ENCODE results near the gene GNAI3.

The GNAI3 gene

DNA sequence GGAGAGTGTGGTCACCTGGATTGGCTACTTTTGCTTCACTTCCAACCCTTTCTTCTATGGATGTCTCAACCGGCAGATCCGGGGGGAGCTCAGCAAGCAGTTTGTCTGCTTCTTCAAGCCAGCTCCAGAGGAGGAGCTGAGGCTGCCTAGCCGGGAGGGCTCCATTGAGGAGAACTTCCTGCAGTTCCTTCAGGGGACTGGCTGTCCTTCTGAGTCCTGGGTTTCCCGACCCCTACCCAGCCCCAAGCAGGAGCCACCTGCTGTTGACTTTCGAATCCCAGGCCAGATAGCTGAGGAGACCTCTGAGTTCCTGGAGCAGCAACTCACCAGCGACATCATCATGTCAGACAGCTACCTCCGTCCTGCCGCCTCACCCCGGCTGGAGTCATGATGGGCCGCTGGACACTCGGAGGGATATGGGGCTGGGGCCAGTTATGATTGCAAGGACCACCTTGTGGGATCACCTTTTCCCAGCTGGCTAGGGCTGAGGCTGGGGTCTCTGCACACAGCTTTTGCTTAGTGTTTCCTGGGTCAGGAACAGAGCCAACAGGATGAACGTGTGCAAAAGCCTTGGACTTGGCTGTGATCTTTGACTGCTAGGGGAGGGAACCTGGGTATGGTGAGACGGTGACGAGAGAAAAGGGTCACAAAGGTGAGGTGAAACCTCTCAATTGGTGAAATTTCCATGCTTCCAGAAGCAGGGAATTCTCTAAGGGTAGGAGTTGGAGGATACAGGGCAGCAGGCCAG lies 4.3 kb upstream of the GNAI3 start:
- DNase-seq = no peak
- Mint-ChIP-seq H3K4me3 (no peak overlapping the region), H3K4me1 (peaks cover 17% of the 10 kb centered on the region), H3K27ac (no peak overlapping the region), H3K27me3 (peaks cover 34% of the 10 kb centered on the region), H3K36me3 (peaks cover 7% of the 10 kb centered on the region), H3K9me3 (no peaks in the 10 kb centered on the region)
- CTCF ChIA-PET = interaction anchor here (0.6 to 8.2 kb wide), 5 partner anchors 12 to 230 kb away, joined by 4 to 145 read pairs (median 103); no protein-coding TSS in a partner anchor

GRCh38 chr1:109546311-109547109 lies 1.9 kb upstream of the GNAI3 start:
- H3K27me3 Mint-ChIP-seq = peaks cover 13% of the 10 kb centered on the region
- peak; percentile 95 for DNase-seq
- peaks cover 9% of the 10 kb centered on the region for H3K36me3 Mint-ChIP-seq
- CTCF ChIA-PET = interaction anchor here (0.6 to 8.2 kb wide), 23 partner anchors 10 to 437 kb away, joined by 3 to 145 read pairs (median 5); partner anchors contain the start of genes AHCYL1 and CYB561D1
- peak overlapping the region; percentile 87 for H3K4me3 Mint-ChIP-seq
- peaks cover 38% of the 10 kb centered on the region for H3K4me1 Mint-ChIP-seq
- H3K27ac Mint-ChIP-seq = peak overlapping the region; percentile 98
- H3K9me3 Mint-ChIP-seq = no peaks in the 10 kb centered on the region

DNA sequence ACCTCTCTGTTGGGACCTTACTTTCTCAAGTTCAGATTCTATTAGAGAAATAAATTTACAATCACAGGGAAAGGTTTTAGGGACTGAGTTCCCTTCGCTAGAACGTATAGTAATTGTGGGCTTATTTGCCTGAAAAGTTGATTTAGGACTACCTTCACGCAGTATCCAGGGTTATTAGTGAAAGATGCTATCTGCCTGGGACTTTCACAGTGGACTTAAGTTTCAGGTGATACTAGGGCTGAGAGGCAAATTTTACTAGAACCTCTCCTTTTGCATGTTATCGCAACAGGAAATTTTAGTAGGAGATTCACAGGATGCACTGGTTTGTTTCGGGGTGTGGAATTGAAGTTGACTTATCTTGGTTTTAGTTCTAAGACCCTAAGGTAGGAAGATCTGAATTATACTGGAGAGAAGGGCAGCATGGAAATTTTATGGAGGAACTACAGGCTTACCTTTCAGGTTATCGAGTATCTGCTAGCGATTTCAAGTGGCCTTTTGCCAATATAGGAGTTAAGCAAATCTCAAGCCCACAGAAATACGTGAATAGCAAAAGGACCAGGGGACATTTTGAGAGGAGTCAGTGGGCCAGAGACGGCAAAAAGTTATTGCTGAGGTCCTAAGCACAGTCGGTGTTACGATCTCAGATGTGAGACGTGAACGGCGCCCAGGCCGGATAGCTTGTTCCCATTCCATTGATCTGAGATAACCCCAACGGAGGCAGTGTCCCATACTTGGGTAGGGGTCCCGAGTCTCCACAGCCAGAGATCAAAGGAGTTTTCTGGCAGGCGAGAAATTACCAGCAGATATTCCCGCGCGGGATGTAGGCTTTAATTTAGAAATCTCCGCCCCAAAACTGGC lies 723 bp upstream of the GNAI3 start:
- Mint-ChIP-seq H3K9me3 (no peaks in the 10 kb centered on the region), H3K4me3 (peak overlapping the region; percentile 87), H3K27ac (peak overlapping the region; percentile 98), H3K36me3 (peaks cover 9% of the 10 kb centered on the region), H3K27me3 (peaks cover 5% of the 10 kb centered on the region), H3K4me1 (peaks cover 42% of the 10 kb centered on the region)
- peak; percentile 33 for DNase-seq
- CTCF ChIA-PET = interaction anchor here (0.7 to 8.2 kb wide), 14 partner anchors 15 to 437 kb away, joined by 3 to 145 read pairs (median 8); partner anchors contain the start of gene AHCYL1

- CTCF ChIA-PET = no interaction called here
- Mint-ChIP-seq H3K4me3 (no peak overlapping the region), H3K4me1 (peaks cover 39% of the 10 kb centered on the region), H3K36me3 (peaks cover 22% of the 10 kb centered on the region), H3K9me3 (no peaks in the 10 kb centered on the region), H3K27ac (no peak overlapping the region), H3K27me3 (no peaks in the 10 kb centered on the region)
- DNase-seq = no peak
These were observed 8.1 kb downstream of the GNAI3 start for GRCh38 chr1:109556563-109556962.

GRCh38 chr1:109557520-109557919 lies 9.1 kb downstream of the GNAI3 start:
- no peak for DNase-seq
- Mint-ChIP-seq H3K27me3 (no peaks in the 10 kb centered on the region), H3K36me3 (peaks cover 22% of the 10 kb centered on the region), H3K27ac (no peak overlapping the region), H3K4me1 (peaks cover 35% of the 10 kb centered on the region), H3K9me3 (no peaks in the 10 kb centered on the region), H3K4me3 (no peak overlapping the region)
- CTCF ChIA-PET = no interaction called here

DNA sequence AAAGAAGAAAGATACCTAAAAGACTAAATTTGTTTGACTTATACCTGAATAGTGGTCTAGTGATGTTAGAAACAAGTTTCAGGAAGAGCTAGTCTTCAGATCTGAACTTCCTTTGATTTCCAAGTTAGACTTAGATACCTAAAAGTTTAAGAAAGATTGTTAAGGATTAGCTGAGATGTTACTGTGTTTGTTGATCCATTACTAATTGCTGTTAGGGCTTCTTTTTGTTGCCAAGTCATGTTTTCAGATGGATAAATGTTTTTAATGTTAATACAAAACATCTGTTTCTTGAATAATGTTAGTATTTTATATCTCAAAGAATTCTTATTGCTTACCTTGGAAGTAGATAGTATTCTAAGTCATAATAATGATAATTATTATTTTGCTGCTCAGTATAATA lies 11.6 kb downstream of the GNAI3 start:
- H3K27ac Mint-ChIP-seq = no peak overlapping the region
- no peaks in the 10 kb centered on the region for H3K9me3 Mint-ChIP-seq
- H3K4me1 Mint-ChIP-seq = peaks cover 31% of the 10 kb centered on the region
- CTCF ChIA-PET = interaction anchor here (0.8 to 2.5 kb wide), 5 partner anchors 9 to 217 kb away, joined by 3 to 10 read pairs (median 4); no protein-coding TSS in a partner anchor
- H3K27me3 Mint-ChIP-seq = no peaks in the 10 kb centered on the region
- H3K36me3 Mint-ChIP-seq = peaks cover 12% of the 10 kb centered on the region
- H3K4me3 Mint-ChIP-seq = no peak overlapping the region
- DNase-seq = no peak

DNA sequence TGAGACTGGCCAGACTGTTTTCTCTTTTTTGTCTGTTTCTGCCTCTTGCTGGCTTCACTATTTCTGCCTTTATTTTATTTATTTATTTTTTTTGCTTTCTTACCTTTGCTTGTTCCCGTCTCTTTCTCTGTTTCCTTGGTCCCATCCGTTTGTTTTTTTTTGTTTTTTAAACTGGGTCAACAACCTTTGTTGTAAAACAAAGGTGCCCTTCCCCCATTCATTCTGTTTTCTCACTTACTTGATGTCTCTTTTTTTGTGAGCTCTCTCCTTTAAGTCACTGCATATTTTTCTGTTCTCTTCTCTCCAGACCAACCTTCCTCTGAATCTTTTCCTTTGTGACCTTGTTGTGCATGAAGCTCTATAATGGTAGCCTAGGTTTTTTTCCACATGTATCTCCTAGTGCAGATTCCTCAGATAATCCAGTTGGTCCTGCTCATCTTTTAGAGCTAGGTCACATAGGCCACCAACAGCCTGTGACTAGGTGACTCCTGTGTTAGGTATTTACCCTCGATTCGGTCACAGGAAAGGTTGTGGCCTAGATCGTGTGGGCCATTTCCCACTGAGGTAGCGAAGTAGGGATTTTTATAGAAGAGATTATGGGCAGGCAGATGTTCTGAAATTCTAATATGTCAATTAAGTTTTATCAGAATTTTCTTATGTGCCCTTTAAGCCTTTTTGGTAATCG lies 15.9 kb downstream of the GNAI3 start:
- Mint-ChIP-seq H3K4me3 (no peak overlapping the region), H3K4me1 (peaks cover 20% of the 10 kb centered on the region), H3K9me3 (no peaks in the 10 kb centered on the region), H3K27me3 (no peaks in the 10 kb centered on the region), H3K36me3 (no peaks in the 10 kb centered on the region), H3K27ac (no peak overlapping the region)
- no peak for DNase-seq
- CTCF ChIA-PET = interaction anchor here (0.8 kb wide), 1 partner anchor 69 kb away, joined by 3 read pairs; no protein-coding TSS in a partner anchor

DNA sequence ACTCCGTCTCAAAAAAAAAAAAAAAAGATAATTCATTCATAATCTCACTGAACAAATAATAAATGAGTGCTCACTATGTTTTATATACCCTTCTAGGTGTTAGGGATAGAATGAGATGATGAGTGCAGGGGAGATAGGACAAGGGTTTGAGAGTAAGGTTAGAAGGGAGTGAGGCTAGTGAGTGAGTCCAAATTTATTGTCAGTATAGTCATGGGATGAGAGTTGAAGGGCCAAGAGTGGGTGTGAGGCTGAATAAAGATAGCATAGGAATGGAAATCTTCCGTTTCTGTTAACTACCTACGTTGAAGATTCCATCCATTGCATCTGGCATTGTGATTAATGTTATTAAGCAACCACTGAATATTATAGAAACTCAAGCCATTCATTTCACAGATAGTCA lies 16.8 kb downstream of the GNAI3 start:
- DNase-seq = no peak
- Mint-ChIP-seq H3K4me1 (peaks cover 14% of the 10 kb centered on the region), H3K27ac (no peak overlapping the region), H3K9me3 (no peaks in the 10 kb centered on the region), H3K36me3 (no peaks in the 10 kb centered on the region), H3K27me3 (no peaks in the 10 kb centered on the region), H3K4me3 (no peak overlapping the region)
- CTCF ChIA-PET = interaction anchor here (0.8 kb wide), 1 partner anchor 68 kb away, joined by 3 read pairs; no protein-coding TSS in a partner anchor

DNA sequence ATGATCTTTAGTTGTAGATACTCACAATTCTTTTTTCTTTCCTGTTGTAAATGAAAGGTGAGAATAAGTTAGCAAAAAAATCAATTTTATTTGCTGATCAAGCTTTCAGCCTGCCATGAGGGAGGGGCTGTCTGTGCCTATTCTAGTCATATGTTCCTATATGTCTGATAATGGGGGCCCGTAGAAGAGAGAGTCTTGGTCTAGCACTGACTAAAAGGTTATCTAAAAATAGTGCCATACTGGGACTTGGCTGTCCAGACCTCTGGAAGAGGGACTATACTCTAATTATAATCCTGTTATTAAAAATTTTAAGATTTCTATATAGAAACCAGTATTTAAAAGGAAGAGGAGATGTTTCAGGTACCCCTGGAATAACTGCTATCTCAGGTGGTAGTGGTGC lies 18.6 kb downstream of the GNAI3 start:
- no peak overlapping the region for H3K27ac Mint-ChIP-seq
- H3K27me3 Mint-ChIP-seq = no peaks in the 10 kb centered on the region
- no peaks in the 10 kb centered on the region for H3K36me3 Mint-ChIP-seq
- H3K9me3 Mint-ChIP-seq = no peaks in the 10 kb centered on the region
- no peak for DNase-seq
- H3K4me1 Mint-ChIP-seq = peaks cover 12% of the 10 kb centered on the region
- CTCF ChIA-PET = no interaction called here
- H3K4me3 Mint-ChIP-seq = no peak overlapping the region

- peaks cover 18% of the 10 kb centered on the region for H3K4me1 Mint-ChIP-seq
- no peaks in the 10 kb centered on the region for H3K27me3 Mint-ChIP-seq
- no peak overlapping the region for H3K4me3 Mint-ChIP-seq
- H3K27ac Mint-ChIP-seq = no peak overlapping the region
- CTCF ChIA-PET = interaction anchor here (0.6 to 1.3 kb wide), 3 partner anchors 8 to 877 kb away, joined by 3 to 4 read pairs (median 3); no protein-coding TSS in a partner anchor
- H3K36me3 Mint-ChIP-seq = peaks cover 6% of the 10 kb centered on the region
- no peak for DNase-seq
- H3K9me3 Mint-ChIP-seq = no peaks in the 10 kb centered on the region
These were observed 19.7 kb downstream of the GNAI3 start for GRCh38 chr1:109567877-109568672.

GRCh38 chr1:109569323-109569722 lies 20.9 kb downstream of the GNAI3 start:
- H3K27ac Mint-ChIP-seq = no peak overlapping the region
- no peaks in the 10 kb centered on the region for H3K27me3 Mint-ChIP-seq
- H3K36me3 Mint-ChIP-seq = peaks cover 6% of the 10 kb centered on the region
- H3K4me3 Mint-ChIP-seq = no peak overlapping the region
- no peak for DNase-seq
- no peaks in the 10 kb centered on the region for H3K9me3 Mint-ChIP-seq
- peaks cover 15% of the 10 kb centered on the region for H3K4me1 Mint-ChIP-seq
- CTCF ChIA-PET = interaction anchor here (0.8 to 1.3 kb wide), 2 partner anchors 10 to 37 kb away, joined by 3 read pairs; no protein-coding TSS in a partner anchor

DNA sequence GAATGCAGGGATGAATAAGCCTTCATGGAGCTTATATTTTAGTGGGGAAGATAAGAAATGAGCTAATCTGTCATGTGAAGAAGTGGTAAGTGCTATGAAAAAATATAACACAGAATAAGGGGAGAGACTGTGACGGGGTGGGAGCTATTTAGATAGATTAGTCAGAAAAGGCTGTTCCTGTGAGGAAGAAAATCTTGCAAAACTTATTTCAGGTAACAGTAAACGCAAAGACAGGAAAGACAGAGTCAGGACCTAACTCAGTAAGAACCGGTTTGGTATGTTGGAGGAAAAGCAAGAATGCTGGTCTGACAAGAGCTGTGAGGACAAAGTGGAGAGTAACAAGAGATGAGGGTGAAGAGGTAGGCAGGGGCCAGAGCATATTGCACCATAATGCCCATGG lies 22.0 kb downstream of the GNAI3 start:
- no peak for DNase-seq
- Mint-ChIP-seq H3K27me3 (no peaks in the 10 kb centered on the region), H3K27ac (no peak overlapping the region), H3K36me3 (peaks cover 12% of the 10 kb centered on the region), H3K4me1 (peaks cover 13% of the 10 kb centered on the region), H3K9me3 (no peaks in the 10 kb centered on the region), H3K4me3 (no peak overlapping the region)
- CTCF ChIA-PET = interaction anchor here (1.7 kb wide), 1 partner anchor 70 kb away, joined by 9 read pairs; no protein-coding TSS in a partner anchor

- DNase-seq = no peak
- Mint-ChIP-seq H3K4me1 (peaks cover 6% of the 10 kb centered on the region), H3K9me3 (no peaks in the 10 kb centered on the region), H3K36me3 (peaks cover 24% of the 10 kb centered on the region), H3K27me3 (no peaks in the 10 kb centered on the region), H3K4me3 (no peak overlapping the region), H3K27ac (no peak overlapping the region)
- CTCF ChIA-PET = no interaction called here
These were observed 25.4 kb downstream of the GNAI3 start for GRCh38 chr1:109573785-109574184.

All from activated naive CD4-positive, alpha-beta T cell treated with anti-CD3 and anti-CD28 coated beads, Interleukin-2, amount 10 ng/mL, durations not matched to agents 7 days and 5 days (primary cell).